ENCODE data around the gene CORO7.
A peak's percentile ranks its signal among the peaks of the same experiment; 100 is the strongest.
"Not testable (repeated sequence)": the region's sequence is repeated elsewhere in the genome, so short reads cannot be mapped to it uniquely, and the experiment has no call there.

Gene CORO7

GRCh38 chr16:4336701-4337539 lies 79.5 kb downstream of the CORO7 start:
- DNase-seq: no peak

GRCh38 chr16:4334724-4335495 lies 81.5 kb downstream of the CORO7 start:
- no peak for DNase-seq

DNA sequence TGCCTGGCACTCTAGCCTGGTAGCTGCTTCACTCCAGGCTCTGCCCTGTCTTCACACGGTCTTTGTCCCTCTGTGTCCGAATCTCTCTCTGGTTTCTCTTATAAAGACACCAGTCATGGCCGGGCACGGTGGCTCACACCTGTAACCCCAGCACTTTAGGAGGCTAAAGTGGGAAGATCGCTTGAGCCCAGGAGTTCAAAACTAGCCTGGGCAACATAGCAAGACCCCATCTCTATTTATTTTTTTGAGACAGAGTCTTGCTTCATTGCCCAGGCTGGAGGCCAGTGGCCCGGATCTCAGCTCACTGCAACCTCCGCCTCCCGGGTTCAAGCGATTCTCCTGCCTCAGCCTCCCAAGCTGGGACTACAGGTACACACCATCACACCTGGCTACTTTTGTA lies 82.7 kb downstream of the CORO7 start:
- not testable (repeated sequence) for DNase-seq

DNA sequence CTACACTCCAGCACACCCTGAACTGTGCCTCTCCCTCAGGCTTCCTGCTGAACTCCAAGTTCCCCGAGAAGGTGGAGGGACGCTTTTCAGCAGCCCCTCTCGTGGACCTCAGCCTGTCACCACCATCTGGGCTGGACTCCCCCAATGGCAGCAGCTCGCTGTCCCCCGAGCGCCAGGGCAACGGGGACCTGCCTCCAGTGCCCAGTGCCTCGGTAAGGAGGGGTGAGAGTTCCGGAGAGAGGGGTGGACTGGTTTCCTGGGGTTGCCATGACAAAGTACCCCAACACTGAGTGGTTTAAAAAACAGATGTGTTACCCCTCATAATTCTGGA lies 83.1 kb downstream of the CORO7 start:
- DNase-seq: no peak

DNA sequence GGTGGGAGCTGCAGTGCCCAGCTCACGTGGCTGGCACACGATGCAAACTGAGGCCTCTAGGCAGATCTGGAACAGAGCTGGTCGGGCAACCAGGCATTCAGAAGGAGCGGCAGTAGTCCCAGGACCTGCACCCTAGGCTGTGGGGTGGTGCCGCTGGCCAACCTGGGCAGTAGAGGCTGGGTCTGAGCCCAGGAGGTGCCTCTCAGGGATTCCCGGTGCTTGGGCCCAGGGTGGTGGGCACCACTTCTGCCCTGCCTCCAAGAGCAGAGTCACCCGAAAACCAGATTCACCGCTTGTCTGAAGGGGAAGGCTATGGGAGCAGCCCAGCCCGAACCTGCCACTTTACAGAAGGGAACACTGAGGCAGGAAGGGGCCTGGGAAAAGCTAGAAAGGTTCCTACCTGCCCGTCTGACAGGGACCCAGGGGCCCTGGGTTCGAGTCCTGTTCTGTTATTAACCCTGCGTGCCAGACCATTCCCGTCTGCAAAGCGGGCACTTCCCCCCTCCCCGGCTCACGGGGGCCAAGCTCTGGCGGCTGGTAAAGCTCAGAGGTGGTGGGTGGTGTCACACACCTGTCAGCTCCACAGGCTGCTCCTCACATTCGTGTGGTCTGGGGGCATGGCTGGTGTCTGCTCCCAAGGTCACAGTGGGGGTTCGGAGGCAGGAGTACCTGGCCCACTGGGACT lies 83.6 kb downstream of the CORO7 start:
- no peak for DNase-seq

GRCh38 chr16:4332083-4332482 lies 84.3 kb downstream of the CORO7 start:
- DNase-seq: no peak

DNA sequence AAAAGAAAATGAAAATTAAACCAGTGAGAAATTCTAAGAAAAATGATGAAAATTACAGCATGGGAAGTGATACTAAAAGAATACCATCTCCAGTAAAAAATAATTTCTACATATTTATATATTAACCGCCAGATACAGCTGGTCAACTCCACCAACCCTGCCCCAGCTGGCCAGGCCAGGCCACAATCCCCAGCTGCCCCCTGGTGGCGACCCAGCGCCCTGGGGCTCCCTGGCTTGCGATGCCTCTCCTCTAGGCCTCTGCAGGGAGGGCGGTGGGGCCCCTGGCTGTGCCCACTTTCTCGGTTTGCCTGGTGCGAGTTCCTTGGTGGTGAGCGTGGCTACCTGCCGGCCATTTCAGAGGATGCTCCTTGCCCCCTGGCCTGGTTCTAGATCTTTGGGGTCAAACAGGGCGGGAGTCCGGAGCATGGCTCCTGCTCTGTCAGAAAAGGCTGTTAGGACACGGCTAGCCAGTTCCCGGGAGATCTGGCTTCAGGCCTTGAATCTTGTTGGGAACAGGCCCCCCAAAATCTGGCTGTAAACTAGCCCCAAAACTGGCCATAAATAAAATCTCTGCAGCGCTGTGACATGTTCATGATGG lies 86.0 kb downstream of the CORO7 start:
- DNase-seq: peak; percentile 48

DNA sequence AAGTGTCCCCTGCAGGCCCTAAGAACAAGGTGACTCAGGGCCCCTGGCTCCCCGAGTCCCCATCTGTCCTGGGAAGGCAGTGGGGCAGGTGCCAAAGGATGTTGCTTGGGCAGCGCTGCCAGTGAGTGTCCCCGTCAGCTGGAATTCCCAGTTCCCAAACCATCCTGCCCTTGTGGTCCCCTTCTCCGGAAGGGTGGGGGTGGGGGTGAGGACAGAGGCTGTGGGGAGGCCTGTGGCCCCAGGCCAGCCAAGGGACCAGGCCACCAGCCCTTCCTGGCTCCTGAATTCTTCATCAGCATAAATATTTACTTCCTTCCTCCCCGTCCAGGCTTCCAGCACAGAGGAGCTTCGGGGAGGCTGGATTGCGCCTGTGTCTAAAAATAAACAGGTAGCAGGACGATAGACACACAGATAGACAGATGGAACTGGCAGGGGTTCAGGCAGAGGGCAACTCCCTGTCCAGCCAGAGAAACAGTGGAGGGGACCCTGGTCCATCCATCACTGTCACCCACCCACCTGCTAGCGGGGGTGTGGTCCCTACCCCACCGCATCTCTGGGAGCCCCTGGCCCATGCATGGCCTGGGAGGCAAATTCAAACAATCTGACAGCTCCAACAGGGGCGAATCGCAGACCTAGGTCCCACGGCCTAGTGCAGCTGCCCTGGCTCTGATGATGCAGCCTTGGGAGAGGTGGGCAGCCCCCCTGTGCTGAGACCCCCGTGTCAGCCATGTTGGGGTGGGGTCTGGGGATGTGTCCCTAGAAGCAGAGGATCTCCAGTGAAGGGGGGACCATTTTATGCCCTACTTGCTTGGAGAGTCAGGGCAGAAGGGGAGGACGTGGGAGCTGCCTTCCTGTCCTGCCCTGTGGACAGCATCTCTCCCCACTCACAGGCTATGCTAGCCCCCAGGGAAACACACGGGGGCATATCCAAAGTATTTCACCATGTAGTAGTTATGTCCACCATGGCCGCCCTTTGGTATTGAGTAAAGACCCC lies 87.3 kb downstream of the CORO7 start:
- DNase-seq: no peak

DNA sequence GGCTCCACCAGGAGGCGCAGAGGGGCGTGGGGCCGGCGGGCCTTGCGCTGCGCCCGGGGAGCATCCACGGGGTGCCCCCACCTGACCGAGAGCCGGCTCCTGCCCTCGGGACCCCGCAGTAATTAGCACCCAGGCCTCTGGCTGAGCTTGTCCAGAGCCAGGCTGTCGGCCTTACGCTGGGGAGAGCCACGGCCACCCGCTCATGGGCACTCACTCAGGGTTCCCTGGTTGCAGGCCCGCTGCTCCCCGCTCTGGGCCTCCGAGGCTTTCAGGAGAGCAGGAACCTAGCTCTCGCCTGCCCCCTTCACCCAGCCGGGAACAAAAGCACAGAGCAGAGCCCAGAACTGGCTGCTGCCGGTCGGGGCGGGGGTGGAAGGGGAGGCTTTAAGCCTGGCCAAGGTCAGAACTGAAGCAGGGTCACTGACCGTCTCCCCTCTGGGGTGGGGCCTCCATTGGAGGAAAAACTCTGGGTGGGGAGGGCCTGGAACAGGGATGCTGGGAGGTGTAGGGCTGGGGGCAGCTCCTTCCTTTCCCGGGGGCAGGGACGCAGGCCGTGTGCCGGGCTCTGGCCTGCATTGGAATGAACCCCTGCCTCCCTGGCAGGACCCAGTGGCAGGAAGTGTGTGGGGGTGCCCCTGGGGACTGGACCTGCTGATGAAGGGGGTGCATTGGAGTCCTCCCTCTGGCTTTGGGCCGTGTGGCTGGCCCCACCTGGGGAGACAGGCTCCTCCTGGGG lies 88.2 kb downstream of the CORO7 start:
- peak; percentile 79 for DNase-seq

GRCh38 chr16:4327386-4328045 lies 88.9 kb downstream of the CORO7 start:
- DNase-seq: no peak

- no peak for DNase-seq
These were observed 91.1 kb downstream of the CORO7 start for GRCh38 chr16:4325253-4325758.

DNA sequence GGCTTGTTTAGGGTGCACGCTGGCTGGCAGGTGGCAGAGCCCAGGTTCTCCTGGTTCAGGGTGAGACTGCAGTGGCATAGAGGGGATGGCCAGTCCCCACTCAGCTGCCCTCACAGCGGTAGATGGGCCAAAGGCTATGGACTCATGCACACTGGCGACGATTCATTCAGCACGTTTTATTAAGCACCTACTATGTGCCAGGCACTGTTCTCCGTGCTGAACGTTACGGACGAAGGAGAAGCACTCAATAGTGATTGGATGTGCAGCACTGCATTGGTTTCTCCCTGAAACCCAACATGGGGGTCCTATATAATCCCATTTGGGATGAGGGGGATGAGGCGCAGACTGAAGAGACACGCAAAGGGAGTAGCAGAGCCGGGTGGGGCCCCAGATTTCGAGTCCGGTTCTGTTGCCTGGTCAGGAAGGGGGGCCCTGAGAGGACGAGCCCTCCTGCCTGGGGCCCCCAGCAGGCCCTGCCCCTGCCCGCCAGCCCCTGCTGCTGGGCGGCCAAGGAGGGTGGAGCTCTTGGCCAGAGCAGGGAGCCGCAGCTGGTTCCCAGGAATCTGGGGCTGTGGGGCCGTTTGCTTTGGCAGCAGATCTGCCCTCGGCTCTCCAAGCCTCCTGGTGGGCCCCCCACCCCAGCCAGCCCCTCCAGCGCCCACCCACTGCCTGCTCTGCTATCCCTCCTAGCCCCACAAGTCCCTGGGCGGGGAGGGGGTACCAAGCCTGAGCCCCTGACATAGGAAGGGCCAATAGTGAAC lies 91.7 kb downstream of the CORO7 start:
- DNase-seq: no peak

DNA sequence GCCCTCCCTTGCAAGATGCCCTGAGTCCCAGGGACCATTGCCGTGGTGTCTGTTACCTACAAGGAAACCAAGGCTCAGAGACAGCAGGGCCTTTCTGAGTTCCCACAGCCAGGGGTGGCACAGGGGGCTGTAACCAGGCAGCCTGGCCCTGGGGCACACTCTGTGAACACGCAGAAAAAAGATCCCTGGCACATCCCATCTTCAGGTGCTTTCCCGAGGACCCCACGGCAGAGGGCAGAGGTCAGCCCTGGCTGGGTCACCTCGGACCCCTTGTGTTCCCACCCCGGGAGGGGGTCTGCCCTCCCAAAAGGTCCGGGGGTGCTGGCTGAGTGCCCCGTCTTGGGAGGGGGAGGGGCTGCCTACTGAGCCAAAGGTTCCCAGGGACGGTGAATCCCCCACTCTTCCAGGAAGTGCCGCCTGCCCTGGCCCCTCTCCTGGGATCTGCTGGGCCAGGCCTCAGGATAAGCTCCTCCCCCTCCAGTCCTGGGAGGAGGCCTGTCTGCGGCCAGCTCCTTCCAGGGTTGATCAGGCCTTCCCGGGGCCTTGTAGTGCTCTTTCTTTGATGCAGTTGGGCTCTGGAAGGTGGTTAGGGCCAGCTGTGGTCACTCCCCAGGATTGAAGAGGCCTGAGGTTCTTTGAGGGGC lies 92.4 kb downstream of the CORO7 start:
- DNase-seq: peak; percentile 60

DNA sequence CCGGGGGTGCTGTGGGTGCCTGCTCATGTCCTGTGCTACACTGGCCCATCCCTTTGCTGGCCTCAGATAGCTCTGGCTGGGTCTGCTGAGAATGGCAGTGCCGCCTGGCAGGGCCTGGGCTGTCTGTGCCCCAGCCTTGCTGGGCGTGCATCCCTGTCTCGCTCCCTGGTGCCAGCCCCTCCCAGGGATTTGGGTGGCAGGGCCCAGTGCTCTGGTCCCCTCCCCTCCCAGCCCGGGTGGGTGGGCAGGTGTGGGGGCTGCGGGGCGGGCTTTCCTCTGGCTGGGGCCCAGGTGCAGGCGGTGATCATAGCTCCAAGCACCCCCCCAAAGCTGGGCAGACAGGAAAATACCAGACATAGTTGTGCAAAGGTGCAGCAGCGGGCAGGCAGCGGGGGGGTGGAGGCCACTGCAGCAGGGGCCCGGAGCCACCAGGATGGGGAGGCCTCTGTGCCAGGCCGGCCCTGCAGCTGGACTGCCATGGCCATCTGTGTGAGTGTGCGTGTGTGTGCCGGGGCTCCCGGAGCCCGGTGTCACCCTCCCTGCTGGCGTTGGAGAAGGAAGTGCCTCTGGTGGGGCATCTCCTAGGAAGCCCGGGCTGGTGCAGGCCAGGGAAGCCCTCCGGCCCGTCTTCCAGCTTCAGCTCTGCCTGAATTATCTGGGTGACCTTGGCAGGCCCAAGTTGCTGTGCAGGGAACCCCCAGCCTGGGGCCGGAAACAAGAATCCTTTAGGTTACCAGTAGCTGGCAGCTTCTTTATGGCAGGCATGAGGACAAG lies 93.1 kb downstream of the CORO7 start:
- no peak for DNase-seq

GRCh38 chr16:4322121-4323052 lies 94.0 kb downstream of the CORO7 start:
- no peak for DNase-seq

DNA sequence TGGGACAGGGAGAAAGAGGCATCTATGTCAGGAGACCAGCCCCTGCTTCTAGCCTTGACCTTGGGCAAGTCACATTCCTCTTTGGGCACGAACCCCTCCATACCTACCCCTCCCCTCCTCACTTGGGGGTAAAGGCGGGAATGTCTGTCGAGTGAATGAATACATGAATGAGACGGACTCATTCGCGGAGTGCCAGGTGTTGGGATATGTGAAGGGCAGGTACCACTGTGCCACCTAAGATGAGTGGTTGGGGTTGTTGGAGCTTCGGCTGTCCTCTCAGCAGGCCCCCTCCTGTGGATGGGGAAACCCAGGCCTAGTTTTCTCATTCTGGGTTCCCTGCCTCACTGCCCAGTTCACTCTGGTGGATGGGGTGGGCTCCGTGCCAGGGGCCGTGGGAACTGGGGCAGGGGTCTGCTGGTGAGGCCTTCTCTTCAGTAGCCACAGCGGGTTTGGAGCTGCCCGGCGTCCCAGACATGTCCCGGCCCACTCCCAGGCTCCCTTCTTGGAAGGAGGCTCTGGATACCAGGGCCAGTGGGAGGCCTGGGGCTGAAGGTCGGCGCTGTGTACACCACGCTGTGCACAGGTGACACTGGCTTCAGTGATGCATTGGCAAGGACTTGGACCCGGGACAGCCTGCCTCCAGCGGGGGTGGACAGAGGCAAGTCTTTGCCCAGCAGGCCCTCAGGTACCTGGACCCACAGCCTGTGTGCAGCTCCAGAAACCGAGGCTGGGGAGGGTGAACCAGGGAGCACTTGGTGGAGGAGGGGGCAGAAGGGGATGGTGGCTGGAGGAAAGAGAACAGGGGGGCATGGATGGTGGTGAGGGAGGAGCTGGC lies 94.9 kb downstream of the CORO7 start:
- DNase-seq: no peak
